ENCODE results near the gene ANKRD1. TPM values are rescaled to one million over a fixed set of nuclear protein-coding genes. Genes with fewer than 3 reads are reported as not detected.

Gene ANKRD1
- total and polyA plus RNA-seq, 2 donors (not counting 3 experiments of a cell fraction or from before 2014, with no cell fraction given), result 593 to 664 TPM

- dilution Hi-C loops (cut with MboI; ENCODE audit: extremely low pct_ligation_motif_present, low sequenced_read_pairs) (no loop called here), intact Hi-C loops (cut with micrococcal nuclease) (loop anchor here (1.0 to 5.0 kb wide), 7 partner anchors 10 to 971 kb away; partner anchors contain the start of gene ANKRD1)
- peak overlapping the region; percentile 83 for H3K9ac ChIP-seq (replicated peaks; ENCODE audit: extremely low read depth, insufficient read depth, low read length)
- DNase-seq (ENCODE audit: low read depth, low spot score) (peak; percentile 92), FAIRE-seq (peak; percentile 97)
- BruUV-seq (replicated peaks), result no TSS peak
- H2AFZ ChIP-seq (ENCODE audit: low read depth, low read length), result no peak overlapping the region
- no peaks in the 10 kb centered on the region for H3K79me2 ChIP-seq (ENCODE audit: control insufficient read depth, insufficient read depth, low read length)
- peaks cover 73% of the 10 kb centered on the region for H3K4me1 ChIP-seq (ENCODE audit: control insufficient read depth, extremely low read depth, insufficient read depth, low read length)
- POLR2A ChIA-PET, result interaction anchor here (0.9 to 3.5 kb wide), 5 partner anchors 9 to 319 kb away, joined by 3 to 71 read pairs (median 11); partner anchors contain the start of gene ANKRD1
- H3K9me3 ChIP-seq (replicated peaks; ENCODE audit: control insufficient read depth, insufficient read depth, low read length), result no peaks in the 10 kb centered on the region
- H3K27me3 ChIP-seq (ENCODE audit: control insufficient read depth in 2 of 2, insufficient read depth in 2 of 2, low read length in 2 of 2), result no peaks in the 10 kb centered on the region
- H3K36me3 ChIP-seq (ENCODE audit: control insufficient read depth in 2 of 2, extremely low read depth in 1 of 2, insufficient read depth in 2 of 2, low read length in 2 of 2), result no peaks in the 10 kb centered on the region
- CTCF ChIA-PET, result interaction anchor here (0.7 to 4.1 kb wide), 5 partner anchors 10 to 320 kb away, joined by 4 to 30 read pairs (median 17); partner anchors contain the start of gene ANKRD1
- peak overlapping the region; percentile 76 for H3K4me2 ChIP-seq (ENCODE audit: insufficient read depth, low read length)
- TF ChIP-seq POLR2A (IDR thresholded peaks at IDR 0.05; ENCODE audit: low read depth, low read length) (peak; percentile 55), POLR2AphosphoS5 (IDR thresholded peaks at IDR 0.05; ENCODE audit: insufficient read depth, low read depth, low read length) (peak; percentile 99), GATA2 (IDR thresholded peaks at IDR 0.05; ENCODE audit: insufficient read depth, insufficient read length, low read depth, low read length) (peak; percentile 100), MYC (IDR thresholded peaks at IDR 0.05; ENCODE audit: low read depth, low read length) (no peak), JUN (IDR thresholded peaks at IDR 0.05; ENCODE audit: borderline replicate concordance, insufficient read depth, insufficient read length, low read depth) (peak; percentile 41), FOS (IDR thresholded peaks at IDR 0.05; ENCODE audit: borderline replicate concordance, insufficient read depth, low read length) (peak; percentile 78)
- TF ChIP-seq, protein P1, sequence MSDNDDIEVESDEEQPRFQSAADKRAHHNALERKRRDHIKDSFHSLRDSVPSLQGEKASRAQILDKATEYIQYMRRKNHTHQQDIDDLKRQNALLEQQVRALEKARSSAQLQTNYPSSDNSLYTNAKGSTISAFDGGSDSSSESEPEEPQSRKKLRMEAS (IDR thresholded peaks at IDR 0.05; ENCODE audit: insufficient read depth, insufficient read length), result no peak
- no peaks in the 10 kb centered on the region for H3K9me1 ChIP-seq (replicated peaks; ENCODE audit: control insufficient read depth, extremely low read depth, insufficient read depth, low read length)
- peak overlapping the region in 1 of 3 experiments; percentile 8 for H3K4me3 ChIP-seq (replicated peaks in 1 of 3; ENCODE audit: insufficient read depth in 1 of 3, low read depth in 1 of 3, low read length in 3 of 3)
- no peaks in the 10 kb centered on the region for H4K20me1 ChIP-seq (replicated peaks; ENCODE audit: control insufficient read depth, extremely low read depth, insufficient read depth, low read length)
- H3K27ac ChIP-seq (ENCODE audit: insufficient read depth, low read depth, low read length), result peak overlapping the region; percentile 86
Observed at GRCh38 chr10:90930971-90931871, 10.3 kb upstream of the ANKRD1 start.
